OCI-LY7 (cell line): Measurements from ENCODE around the gene AAR2. TPM values are rescaled to one million over a fixed set of nuclear protein-coding genes. Genes with fewer than 3 reads are reported as not detected.

Experiments
- BruUV-seq: library from RNA; stranded (reverse); fragments of 400-500 nt; replicated peaks from 2 replicates; lab custom pipeline; 2021; lab: Mats Ljungman, UMichigan
- CTCF ChIA-PET: fragments of 300-600 bp; sonication (Branson Sonifier 250); formaldehyde crosslinking; loops from one replicate; lab custom pipeline; 2022; ENCODE audit warnings: antibody characterized with exemption; ENCODE audit not compliant: unreplicated experiment; lab: Charles Lee
- POLR2A ChIA-PET: fragments of 300-600 bp; sonication (Branson Sonifier 250); formaldehyde crosslinking; loops from one replicate; lab custom pipeline; 2022; ENCODE audit warnings: antibody characterized with exemption; lab: Charles Lee
- DNase-seq: peaks from one replicate; pipeline ENCODE4 v3.0.0-alpha.2; 2015; ENCODE audit warnings: low spot score
- H2AFZ ChIP-seq: fragments of 200-600 bp; sonication (generic), shearing (Covaris generic); 2 replicates; pipeline ENCODE4 v1.6.1; 2014; ENCODE audit warnings: mild to moderate bottlenecking, antibody characterized with exemption, low read length, moderate library complexity
- H3K27ac ChIP-seq: fragments of 200-600 bp; sonication (generic); 2 replicates; pipeline ENCODE4 v1.5.1; 2014; ENCODE audit warnings: mixed run types, low read depth, mild to moderate bottlenecking, moderate library complexity, low read length, inconsistent platforms; ENCODE audit not compliant: poor library complexity, severe bottlenecking
- H3K36me3 ChIP-seq: fragments of 200-600 bp; sonication (generic); 2 replicates; pipeline ENCODE4 v1.6.1; 2014; ENCODE audit warnings: mild to moderate bottlenecking, antibody characterized with exemption, low read length, moderate library complexity, mixed read lengths; ENCODE audit not compliant: insufficient read depth
- H3K4me1 ChIP-seq: fragments of 200-600 bp; sonication (generic); 2 replicates; pipeline ENCODE4 v1.5.1; 2014; ENCODE audit warnings: mild to moderate bottlenecking, low read length; ENCODE audit not compliant: insufficient read depth, poor library complexity, severe bottlenecking
- H3K4me2 ChIP-seq: fragments of 200-600 bp; sonication (generic); 2 replicates; pipeline ENCODE4 v1.6.1; 2014; ENCODE audit warnings: mild to moderate bottlenecking, low read length
- H3K4me3 ChIP-seq: fragments of 200-600 bp; sonication (generic); 2 replicates; pipeline ENCODE4 v1.5.1; 2014; ENCODE audit warnings: mild to moderate bottlenecking, low read depth, low read length; ENCODE audit not compliant: poor library complexity, severe bottlenecking
- H3K79me2 ChIP-seq: fragments of 200-600 bp; sonication (generic); 2 replicates; pipeline ENCODE4 v1.6.1; 2016; ENCODE audit warnings: low read depth, mild to moderate bottlenecking, low read length, moderate library complexity, mixed read lengths; ENCODE audit not compliant: insufficient read depth
- H3K9me2 ChIP-seq: fragments of 200-600 bp; sonication (generic); 2 replicates; pipeline ENCODE4 v1.6.1; 2016; ENCODE audit warnings: mild to moderate bottlenecking, low read length, mixed read lengths; ENCODE audit not compliant: insufficient read depth
- H3K9me3 ChIP-seq: fragments of 200-600 bp; sonication (generic); 2 replicates; pipeline ENCODE4 v1.6.1; 2014; ENCODE audit warnings: mild to moderate bottlenecking, mixed run types, low read length, mixed read lengths
- H4K20me1 ChIP-seq: fragments of 200-600 bp; sonication (generic); 2 replicates; pipeline ENCODE4 v1.6.1; 2014; ENCODE audit warnings: mild to moderate bottlenecking, antibody characterized with exemption, low read length, moderate library complexity, mixed read lengths; ENCODE audit not compliant: insufficient read depth
- EZH2phosphoT487 ChIP-seq: fragments of 200-600 bp; sonication (generic); IDR thresholded peaks from 2 replicates; pipeline ENCODE4 v1.6.1; 2018; ENCODE audit warnings: low read depth, borderline replicate concordance, mild to moderate bottlenecking, mixed run types, antibody characterized with exemption, low read length, moderate library complexity, mixed read lengths
- intact Hi-C: fragments of 100-400 bp; cut with micrococcal nuclease; formaldehyde crosslinking; loops from one replicate; pipeline ENCODE4 v1.10.0; 2022; ENCODE audit not compliant: unreplicated experiment
- total RNA-seq, 2 experiments: library from RNA; depleted of rRNA in 1 of 2; stranded (reverse); fragments of >200 nt in 1 of 2; shearing (Covaris generic) in 1 of 2; gene quantifications; 2 replicates each; pipeline ENCODE4 v1.2.3, GENCODE V29; 2014 to 2022
- TF ChIP-seq, protein P1 (sequence below): fragments of 200-600 bp; sonication (generic); conservative IDR thresholded peaks from 2 replicates; pipeline ENCODE4 v1.5.1; 2014; ENCODE audit warnings: mild to moderate bottlenecking, antibody characterized with exemption, low read length, moderate library complexity, mixed read lengths

Gene AAR2
- total RNA-seq, 2 experiments from 2014 or later, result 20.3 to 26.4 TPM

DNA sequence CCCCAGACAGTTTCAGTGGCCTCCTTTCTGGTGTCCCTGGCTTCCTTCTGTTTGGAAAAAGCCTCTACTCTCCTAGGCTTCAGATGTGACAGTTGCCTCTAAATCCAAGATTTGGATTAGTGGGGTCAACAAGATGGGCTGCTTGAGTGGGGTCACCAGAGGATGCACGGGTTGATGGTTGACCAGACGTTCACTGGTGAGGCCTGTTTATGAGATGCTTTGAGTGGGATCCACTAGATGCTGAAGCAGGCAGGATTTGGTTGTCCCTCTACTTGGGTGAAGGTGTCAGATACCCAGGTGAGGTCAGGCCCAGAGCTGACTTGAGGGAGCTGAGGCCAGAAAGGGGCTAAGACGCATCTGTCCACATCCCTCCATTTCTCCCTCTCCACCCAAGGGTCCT is 61.8 kb downstream of the AAR2 start:
- BruUV-seq, result no TSS peak
- no peaks in the 10 kb centered on the region for H3K9me2 ChIP-seq
- no peaks in the 10 kb centered on the region for H4K20me1 ChIP-seq
- H3K27ac ChIP-seq, result no peak overlapping the region
- no peaks in the 10 kb centered on the region for H3K4me1 ChIP-seq
- POLR2A ChIA-PET, result no interaction called here
- CTCF ChIA-PET, result no interaction called here
- no peak overlapping the region for H3K4me2 ChIP-seq
- intact Hi-C loops, result no loop called here
- no peak for DNase-seq
- TF ChIP-seq EZH2phosphoT487, result no peak
- TF ChIP-seq, protein P1, sequence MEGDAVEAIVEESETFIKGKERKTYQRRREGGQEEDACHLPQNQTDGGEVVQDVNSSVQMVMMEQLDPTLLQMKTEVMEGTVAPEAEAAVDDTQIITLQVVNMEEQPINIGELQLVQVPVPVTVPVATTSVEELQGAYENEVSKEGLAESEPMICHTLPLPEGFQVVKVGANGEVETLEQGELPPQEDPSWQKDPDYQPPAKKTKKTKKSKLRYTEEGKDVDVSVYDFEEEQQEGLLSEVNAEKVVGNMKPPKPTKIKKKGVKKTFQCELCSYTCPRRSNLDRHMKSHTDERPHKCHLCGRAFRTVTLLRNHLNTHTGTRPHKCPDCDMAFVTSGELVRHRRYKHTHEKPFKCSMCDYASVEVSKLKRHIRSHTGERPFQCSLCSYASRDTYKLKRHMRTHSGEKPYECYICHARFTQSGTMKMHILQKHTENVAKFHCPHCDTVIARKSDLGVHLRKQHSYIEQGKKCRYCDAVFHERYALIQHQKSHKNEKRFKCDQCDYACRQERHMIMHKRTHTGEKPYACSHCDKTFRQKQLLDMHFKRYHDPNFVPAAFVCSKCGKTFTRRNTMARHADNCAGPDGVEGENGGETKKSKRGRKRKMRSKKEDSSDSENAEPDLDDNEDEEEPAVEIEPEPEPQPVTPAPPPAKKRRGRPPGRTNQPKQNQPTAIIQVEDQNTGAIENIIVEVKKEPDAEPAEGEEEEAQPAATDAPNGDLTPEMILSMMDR, result no peak
- no peak overlapping the region for H2AFZ ChIP-seq
- no peaks in the 10 kb centered on the region for H3K36me3 ChIP-seq
- no peak overlapping the region for H3K4me3 ChIP-seq
- no peaks in the 10 kb centered on the region for H3K9me3 ChIP-seq
- no peaks in the 10 kb centered on the region for H3K79me2 ChIP-seq

DNA sequence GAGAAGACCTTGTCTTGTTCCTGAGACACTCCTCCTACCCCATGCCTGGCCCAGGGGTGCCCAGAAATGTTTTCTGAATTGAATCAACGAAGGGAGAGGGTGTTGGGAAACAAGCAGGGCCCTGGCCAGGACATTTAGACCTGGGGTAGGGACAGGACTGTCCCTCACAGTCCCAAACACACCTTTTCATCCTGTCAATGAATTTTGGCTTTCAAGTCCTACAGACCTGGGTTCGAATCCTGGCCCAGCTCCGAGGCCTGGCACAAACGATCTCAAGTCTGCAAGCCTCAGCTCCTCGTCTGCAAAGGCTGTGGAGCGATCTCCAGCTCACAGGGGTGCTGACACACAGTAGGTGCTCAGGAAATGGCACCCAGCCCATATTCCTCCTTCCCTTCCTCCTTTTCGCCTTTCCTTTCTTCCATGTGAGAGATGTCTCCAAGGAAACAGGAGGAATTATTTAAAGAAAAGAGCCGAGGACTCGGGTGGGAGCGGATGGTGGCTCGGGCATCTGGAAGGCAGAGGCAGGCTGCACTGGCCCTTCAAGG is 62.6 kb downstream of the AAR2 start:
- Histone ChIP-seq H3K4me1 (no peaks in the 10 kb centered on the region), H3K4me2 (no peak overlapping the region), H3K27ac (no peak overlapping the region), H3K9me3 (no peaks in the 10 kb centered on the region), H3K4me3 (no peak overlapping the region), H4K20me1 (no peaks in the 10 kb centered on the region), H2AFZ (no peak overlapping the region), H3K79me2 (no peaks in the 10 kb centered on the region), H3K9me2 (no peaks in the 10 kb centered on the region), H3K36me3 (no peaks in the 10 kb centered on the region)
- ChIA-PET POLR2A (no interaction called here), CTCF (no interaction called here)
- TF ChIP-seq EZH2phosphoT487, result no peak
- TF ChIP-seq, protein P1, result no peak
- no peak for DNase-seq
- intact Hi-C loops, result no loop called here
- no TSS peak for BruUV-seq

- H3K27ac ChIP-seq, result no peak overlapping the region
- CTCF ChIA-PET, result no interaction called here
- intact Hi-C loops, result no loop called here
- no peaks in the 10 kb centered on the region for H3K36me3 ChIP-seq
- H2AFZ ChIP-seq, result no peak overlapping the region
- TF ChIP-seq, protein P1, result no peak
- no peak for TF ChIP-seq EZH2phosphoT487
- H3K9me3 ChIP-seq, result no peaks in the 10 kb centered on the region
- no peaks in the 10 kb centered on the region for H3K79me2 ChIP-seq
- no TSS peak for BruUV-seq
- no peak overlapping the region for H3K4me2 ChIP-seq
- POLR2A ChIA-PET, result no interaction called here
- no peaks in the 10 kb centered on the region for H3K9me2 ChIP-seq
- H3K4me1 ChIP-seq, result no peaks in the 10 kb centered on the region
- no peak for DNase-seq
- H4K20me1 ChIP-seq, result no peaks in the 10 kb centered on the region
- no peak overlapping the region for H3K4me3 ChIP-seq
These were observed 63.2 kb downstream of the AAR2 start for GRCh38 chr20:36299459-36299858.
